Jurkat, Clone E6-1 (cell line): ENCODE results near the gene MPPED1. TPM values are rescaled to one million over a fixed set of nuclear protein-coding genes. Genes with fewer than 3 reads are reported as not detected.
A peak's percentile ranks its signal among the peaks of the same experiment; 100 is the strongest.

ENCODE experiments used
- DNase-seq: peaks from one replicate; pipeline ENCODE4 v3.0.0-alpha.2; 2011; ENCODE audit warnings: low read depth, low spot score
- H3K4me3 ChIP-seq: 2 replicates; pipeline ENCODE4 v1.5.1; 2011; ENCODE audit warnings: mild to moderate bottlenecking, low read length, control low read depth, moderate library complexity
- polyA plus RNA-seq: library from polyadenylated mRNA; unstranded; fragments of >200 nt; gene quantifications from one replicate; pipeline ENCODE4 v1.2.1, GENCODE V29; 2012; ENCODE audit warnings: missing spikeins; ENCODE audit not compliant: insufficient read length, insufficient read depth

Gene MPPED1
- polyA plus RNA-seq, result not detected

GRCh38 chr22:43411869-43412807, at the start of gene MPPED1:
Gene MPPED1, plus strand, starts transcription at chr22:43412014. Its CDS starts 12,972 bp downstream, at chr22:43424986.
- H3K4me3 ChIP-seq, result no peak within 1 kb of the TSS

GRCh38 chr22:43363315-43364168, 48.3 kb upstream of the MPPED1 start:
- H3K4me3 ChIP-seq, result no peak overlapping the region
- DNase-seq, result no peak

More at GRCh38 chr22:43411869-43412807, at the start of gene MPPED1:
- no peak for DNase-seq

GRCh38 chr22:43364169-43364435, 47.7 kb upstream of the MPPED1 start:
- no peak overlapping the region for H3K4me3 ChIP-seq

GRCh38 chr22:43365715-43366440, 45.9 kb upstream of the MPPED1 start:
- H3K4me3 ChIP-seq, result no peak overlapping the region
- DNase-seq, result no peak

More at GRCh38 chr22:43364169-43364435, 47.7 kb upstream of the MPPED1 start:
- no peak for DNase-seq

- H3K4me3 ChIP-seq, result no peak overlapping the region
- no peak for DNase-seq
Observed at GRCh38 chr22:43370036-43370435, 41.8 kb upstream of the MPPED1 start.

GRCh38 chr22:43375951-43376455, 35.8 kb upstream of the MPPED1 start:
- no peak for DNase-seq
- H3K4me3 ChIP-seq, result no peak overlapping the region

GRCh38 chr22:43376765-43377547, 34.9 kb upstream of the MPPED1 start:
- peak; percentile 46 for DNase-seq
- no peak overlapping the region for H3K4me3 ChIP-seq

GRCh38 chr22:43377548-43377895, 34.3 kb upstream of the MPPED1 start:
- H3K4me3 ChIP-seq, result no peak overlapping the region
- DNase-seq, result no peak

- H3K4me3 ChIP-seq, result no peak overlapping the region
- DNase-seq, result no peak
Observed at GRCh38 chr22:43377896-43378704, 33.7 kb upstream of the MPPED1 start.

- no peak overlapping the region for H3K4me3 ChIP-seq
- DNase-seq, result peak; percentile 35
Observed at GRCh38 chr22:43381693-43382092, 30.1 kb upstream of the MPPED1 start.

- DNase-seq, result no peak
- H3K4me3 ChIP-seq, result no peak overlapping the region
Observed at GRCh38 chr22:43384863-43385262, 27.0 kb upstream of the MPPED1 start.

- no peak overlapping the region for H3K4me3 ChIP-seq
- peak; percentile 51 for DNase-seq
Observed at GRCh38 chr22:43385770-43386641, 25.8 kb upstream of the MPPED1 start.

- H3K4me3 ChIP-seq, result no peak overlapping the region
- no peak for DNase-seq
Observed at GRCh38 chr22:43387815-43388214, 24.0 kb upstream of the MPPED1 start.

- DNase-seq, result peak; percentile 43
- H3K4me3 ChIP-seq, result no peak overlapping the region
Observed at GRCh38 chr22:43388420-43388851, 23.4 kb upstream of the MPPED1 start.

- no peak for DNase-seq
- H3K4me3 ChIP-seq, result no peak overlapping the region
Observed at GRCh38 chr22:43389227-43389836, 22.5 kb upstream of the MPPED1 start.

- H3K4me3 ChIP-seq, result no peak overlapping the region
- no peak for DNase-seq
Observed at GRCh38 chr22:43390166-43390565, 21.6 kb upstream of the MPPED1 start.
